ENCODE data around the gene NUP214.

GRCh38 chr9:131240047-131240921 lies 114.9 kb downstream of the NUP214 start:
- TF ChIP-seq POLR2A (IDR thresholded peaks at IDR 0.05; ENCODE audit: low read length) (no peak), GATA1 (IDR thresholded peaks at IDR 0.05; ENCODE audit: low read depth, low read length) (no peak)
